ENCODE data around the gene MNT.

Gene MNT

GRCh38 chr17:2396192-2396567, 4.7 kb downstream of the MNT start:
- no peak for TF ChIP-seq ZNF274 (IDR thresholded peaks at IDR 0.05; ENCODE audit: low read depth, low read length)

GRCh38 chr17:2395258-2396181, 5.3 kb downstream of the MNT start:
- H3K4me3 ChIP-seq (ENCODE audit: low read length) = no peak overlapping the region
- no peak for TF ChIP-seq ZNF274 (IDR thresholded peaks at IDR 0.05; ENCODE audit: low read depth, low read length)

More at GRCh38 chr17:2396192-2396567, 4.7 kb downstream of the MNT start:
- peak overlapping the region; percentile 31; the same call in 1 of the 2 replicates for H3K4me3 ChIP-seq (ENCODE audit: low read length)

GRCh38 chr17:2394775-2395201, 6.1 kb downstream of the MNT start:
- no peak overlapping the region for H3K4me3 ChIP-seq (ENCODE audit: low read length)

GRCh38 chr17:2393954-2394749, 6.7 kb downstream of the MNT start:
- TF ChIP-seq ZNF274 (IDR thresholded peaks at IDR 0.05; ENCODE audit: low read depth, low read length) = no peak
- no peak overlapping the region; the same call in 1 of the 2 replicates for H3K4me3 ChIP-seq (ENCODE audit: low read length)

More at GRCh38 chr17:2394775-2395201, 6.1 kb downstream of the MNT start:
- TF ChIP-seq ZNF274 (IDR thresholded peaks at IDR 0.05; ENCODE audit: low read depth, low read length) = no peak

- peak overlapping the region; percentile 82 for H3K4me3 ChIP-seq (ENCODE audit: low read length)
- TF ChIP-seq ZNF274 (IDR thresholded peaks at IDR 0.05; ENCODE audit: low read depth, low read length) = no peak
These were observed 7.5 kb downstream of the MNT start for GRCh38 chr17:2393174-2393953.

- peak overlapping the region; percentile 82 for H3K4me3 ChIP-seq (ENCODE audit: low read length)
- TF ChIP-seq ZNF274 (IDR thresholded peaks at IDR 0.05; ENCODE audit: low read depth, low read length) = no peak
These were observed 8.3 kb downstream of the MNT start for GRCh38 chr17:2392252-2393173.

GRCh38 chr17:2391597-2392251, 9.1 kb downstream of the MNT start:
- no peak for TF ChIP-seq ZNF274 (IDR thresholded peaks at IDR 0.05; ENCODE audit: low read depth, low read length)
- peak overlapping the region; percentile 53; the same call in 1 of the 2 replicates for H3K4me3 ChIP-seq (ENCODE audit: low read length)

GRCh38 chr17:2390199-2390836, 10.5 kb downstream of the MNT start:
- no peak overlapping the region for H3K4me3 ChIP-seq (ENCODE audit: low read length)
- no peak for TF ChIP-seq ZNF274 (IDR thresholded peaks at IDR 0.05; ENCODE audit: low read depth, low read length)

- H3K4me3 ChIP-seq (ENCODE audit: low read length) = no peak overlapping the region
- no peak for TF ChIP-seq ZNF274 (IDR thresholded peaks at IDR 0.05; ENCODE audit: low read depth, low read length)
These were observed 12.2 kb downstream of the MNT start for GRCh38 chr17:2388683-2389055.

- no peak for TF ChIP-seq ZNF274 (IDR thresholded peaks at IDR 0.05; ENCODE audit: low read depth, low read length)
- no peak overlapping the region for H3K4me3 ChIP-seq (ENCODE audit: low read length)
These were observed 12.7 kb downstream of the MNT start for GRCh38 chr17:2388020-2388682.
